Measurements from ENCODE around the gene DECR2.

The DECR2 gene

DNA sequence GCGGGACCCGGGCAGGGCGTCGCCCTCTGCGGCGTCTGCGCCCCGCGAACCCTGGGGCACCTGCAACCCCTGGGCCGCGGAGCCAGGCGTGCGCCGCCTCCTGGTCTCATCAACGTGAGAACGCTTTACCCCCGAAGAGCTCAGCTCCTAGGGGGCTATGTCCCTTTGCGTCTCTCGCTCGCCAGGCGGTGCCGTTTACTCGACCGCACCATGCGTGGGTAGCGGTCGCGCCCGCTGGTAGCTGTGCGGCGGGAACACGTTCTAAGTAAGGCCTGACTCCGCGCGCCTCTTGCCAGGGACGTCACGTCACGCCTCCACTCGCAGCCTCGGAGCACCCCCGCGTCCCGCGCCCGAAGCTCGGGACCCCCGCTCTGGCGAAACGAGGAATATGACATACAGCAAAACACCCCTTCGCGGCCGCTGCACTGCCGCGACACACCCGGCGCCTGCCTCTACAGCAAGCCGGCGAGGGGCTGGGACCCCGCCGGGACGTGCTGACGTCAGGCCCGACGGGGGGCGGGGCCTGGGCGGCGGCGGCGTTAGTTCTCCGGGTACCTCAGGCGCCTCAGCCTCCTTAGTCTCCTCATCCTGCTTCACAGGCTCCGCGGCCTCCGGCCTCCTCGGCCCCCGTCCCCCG lies 23.5 kb downstream of the DECR2 start, which contains the start of gene RAB11FIP3:
RAB11FIP3 (plus strand) TSS at position 568 of the 637 bp plus-strand sequence. CDS start 358 bp downstream, outside the sequence.
- H3K4me3 ChIP-seq (replicated peaks; ENCODE audit: low read depth, low read length), result peak within 1 kb of the TSS; percentile 65
- DNase-seq (ENCODE audit: extremely low read depth, low read depth), result no peak
- TF ChIP-seq, protein P1, sequence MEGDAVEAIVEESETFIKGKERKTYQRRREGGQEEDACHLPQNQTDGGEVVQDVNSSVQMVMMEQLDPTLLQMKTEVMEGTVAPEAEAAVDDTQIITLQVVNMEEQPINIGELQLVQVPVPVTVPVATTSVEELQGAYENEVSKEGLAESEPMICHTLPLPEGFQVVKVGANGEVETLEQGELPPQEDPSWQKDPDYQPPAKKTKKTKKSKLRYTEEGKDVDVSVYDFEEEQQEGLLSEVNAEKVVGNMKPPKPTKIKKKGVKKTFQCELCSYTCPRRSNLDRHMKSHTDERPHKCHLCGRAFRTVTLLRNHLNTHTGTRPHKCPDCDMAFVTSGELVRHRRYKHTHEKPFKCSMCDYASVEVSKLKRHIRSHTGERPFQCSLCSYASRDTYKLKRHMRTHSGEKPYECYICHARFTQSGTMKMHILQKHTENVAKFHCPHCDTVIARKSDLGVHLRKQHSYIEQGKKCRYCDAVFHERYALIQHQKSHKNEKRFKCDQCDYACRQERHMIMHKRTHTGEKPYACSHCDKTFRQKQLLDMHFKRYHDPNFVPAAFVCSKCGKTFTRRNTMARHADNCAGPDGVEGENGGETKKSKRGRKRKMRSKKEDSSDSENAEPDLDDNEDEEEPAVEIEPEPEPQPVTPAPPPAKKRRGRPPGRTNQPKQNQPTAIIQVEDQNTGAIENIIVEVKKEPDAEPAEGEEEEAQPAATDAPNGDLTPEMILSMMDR (IDR thresholded peaks at IDR 0.05; ENCODE audit: low read depth, low read length, missing control alignments), result peak; percentile 8

DNA sequence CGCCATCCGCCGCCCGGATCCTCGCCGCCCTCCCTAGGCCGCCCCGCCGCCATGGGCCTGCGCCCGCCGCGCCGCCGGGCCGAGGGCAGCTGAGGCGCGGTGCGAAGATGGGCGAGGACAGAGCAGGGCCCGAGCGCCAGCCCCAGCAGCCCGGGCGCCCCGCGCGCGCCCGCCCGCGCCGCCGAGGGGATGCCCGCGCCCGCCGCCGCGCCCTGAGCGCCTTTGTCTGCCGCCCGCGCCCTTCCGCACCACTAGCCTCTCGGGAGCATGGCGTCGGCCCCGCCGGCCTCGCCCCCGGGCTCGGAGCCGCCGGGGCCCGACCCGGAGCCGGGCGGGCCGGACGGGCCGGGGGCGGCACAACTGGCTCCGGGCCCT lies 24.0 kb downstream of the DECR2 start:
- DNase-seq (ENCODE audit: extremely low read depth, low read depth), result no peak
- H3K4me3 ChIP-seq (replicated peaks; ENCODE audit: low read depth, low read length), result peak overlapping the region; percentile 65
- TF ChIP-seq, protein P1 (IDR thresholded peaks at IDR 0.05; ENCODE audit: low read depth, low read length, missing control alignments), result no peak

DNA sequence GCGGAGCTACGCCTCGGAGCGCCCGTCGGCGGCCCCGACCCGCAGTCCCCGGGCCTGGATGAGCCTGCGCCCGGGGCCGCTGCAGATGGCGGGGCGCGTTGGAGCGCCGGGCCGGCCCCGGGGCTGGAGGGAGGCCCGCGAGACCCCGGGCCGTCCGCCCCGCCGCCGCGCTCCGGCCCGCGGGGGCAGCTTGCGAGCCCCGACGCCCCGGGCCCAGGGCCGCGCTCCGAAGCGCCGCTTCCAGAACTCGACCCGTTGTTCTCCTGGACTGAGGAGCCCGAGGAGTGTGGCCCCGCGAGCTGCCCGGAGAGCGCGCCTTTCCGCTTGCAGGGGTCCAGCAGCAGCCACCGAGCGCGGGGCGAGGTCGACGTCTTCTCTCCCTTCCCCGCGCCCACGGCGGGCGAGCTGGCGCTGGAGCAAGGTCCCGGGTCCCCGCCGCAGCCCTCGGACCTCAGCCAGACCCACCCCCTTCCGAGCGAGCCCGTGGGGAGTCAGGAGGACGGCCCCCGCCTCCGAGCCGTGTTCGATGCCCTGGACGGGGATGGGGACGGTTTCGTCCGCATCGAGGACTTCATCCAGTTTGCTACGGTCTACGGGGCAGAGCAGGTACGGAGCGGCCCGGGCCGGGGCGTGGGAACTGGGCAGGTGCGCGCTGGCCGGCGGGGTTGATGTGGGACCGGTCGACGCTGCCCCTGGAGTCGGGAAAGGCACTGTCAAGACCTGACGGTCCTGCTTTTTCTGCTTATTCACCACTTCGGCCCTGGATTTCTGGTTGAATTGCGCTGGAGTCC lies 24.6 kb downstream of the DECR2 start:
- DNase-seq (ENCODE audit: extremely low read depth, low read depth), result no peak
- peak overlapping the region; percentile 65 for H3K4me3 ChIP-seq (replicated peaks; ENCODE audit: low read depth, low read length)
- TF ChIP-seq, protein P1 (IDR thresholded peaks at IDR 0.05; ENCODE audit: low read depth, low read length, missing control alignments), result no peak

DNA sequence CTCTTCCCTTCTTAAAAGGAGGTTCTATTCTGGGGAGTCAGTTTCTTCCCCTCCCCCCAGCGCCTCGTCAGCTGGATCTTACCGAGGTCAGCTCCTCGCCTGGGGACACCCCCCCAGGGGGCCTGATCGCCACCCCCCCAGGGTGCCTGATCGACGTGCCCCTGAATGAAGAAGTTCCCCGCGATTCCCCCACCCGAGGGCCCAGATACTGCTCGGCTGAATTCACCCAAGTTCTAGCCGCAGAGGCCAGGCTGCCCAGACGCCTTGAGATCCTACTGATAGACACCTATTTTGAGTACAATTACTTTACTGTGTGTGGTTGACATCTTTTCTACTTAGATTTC lies 25.2 kb downstream of the DECR2 start:
- H3K4me3 ChIP-seq (replicated peaks; ENCODE audit: low read depth, low read length), result peak overlapping the region; percentile 65
- TF ChIP-seq, protein P1 (IDR thresholded peaks at IDR 0.05; ENCODE audit: low read depth, low read length, missing control alignments), result no peak
- DNase-seq (ENCODE audit: extremely low read depth, low read depth), result no peak

DNA sequence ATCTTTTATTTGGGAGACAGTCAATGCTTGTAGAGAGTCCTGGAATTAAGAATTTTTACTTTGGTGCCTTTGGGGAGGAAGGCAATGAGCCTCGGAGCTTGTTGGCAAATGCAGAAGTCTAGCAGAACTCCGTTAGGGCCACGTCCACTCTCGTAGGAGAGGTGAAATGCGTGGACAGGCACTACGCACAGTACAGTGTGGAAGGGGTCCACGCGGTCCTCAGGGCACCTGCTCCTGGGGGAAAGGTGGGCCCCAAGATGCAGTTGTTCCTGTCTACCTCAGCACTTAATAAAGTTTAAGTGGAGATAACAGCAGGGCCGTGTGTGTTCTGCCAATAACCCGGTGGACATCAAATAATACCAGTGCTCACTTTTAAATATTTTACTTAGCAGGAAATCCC lies 25.6 kb downstream of the DECR2 start:
- TF ChIP-seq, protein P1 (IDR thresholded peaks at IDR 0.05; ENCODE audit: low read depth, low read length, missing control alignments), result no peak
- no peak for DNase-seq (ENCODE audit: extremely low read depth, low read depth)
- peak overlapping the region; percentile 65 for H3K4me3 ChIP-seq (replicated peaks; ENCODE audit: low read depth, low read length)

DNA sequence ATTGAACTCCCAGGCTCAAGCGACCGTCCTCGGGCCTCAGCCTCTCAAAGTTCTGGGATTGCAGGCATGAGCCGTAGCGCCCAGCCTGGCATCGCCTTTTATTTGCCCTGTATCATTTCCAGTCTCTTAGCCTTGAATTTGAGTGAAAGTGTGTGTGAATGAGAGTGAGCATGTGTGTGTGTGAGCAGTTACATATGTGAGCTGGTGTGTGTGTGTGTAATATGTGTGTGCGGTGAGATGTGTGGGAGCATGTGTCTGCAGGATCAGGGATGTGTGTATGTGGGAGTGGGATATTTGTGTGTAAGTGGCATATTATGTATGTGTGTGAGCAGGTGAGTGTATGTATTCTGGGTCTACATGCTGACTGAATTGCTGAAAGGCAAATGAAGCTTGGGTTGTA lies 29.2 kb downstream of the DECR2 start:
- no peak overlapping the region for H3K4me3 ChIP-seq (replicated peaks; ENCODE audit: low read depth, low read length)
- DNase-seq (ENCODE audit: extremely low read depth, low read depth), result no peak
- TF ChIP-seq, protein P1 (IDR thresholded peaks at IDR 0.05; ENCODE audit: low read depth, low read length, missing control alignments), result no peak
